Globus pallidus (tissue), 1 donor: ENCODE measurements around the gene TTC28.

Experiments
- DNase-seq: peaks from one replicate; pipeline ENCODE4 v3.0.0-alpha.2; 2015; ENCODE audit warnings: low spot score

The TTC28 gene

DNA sequence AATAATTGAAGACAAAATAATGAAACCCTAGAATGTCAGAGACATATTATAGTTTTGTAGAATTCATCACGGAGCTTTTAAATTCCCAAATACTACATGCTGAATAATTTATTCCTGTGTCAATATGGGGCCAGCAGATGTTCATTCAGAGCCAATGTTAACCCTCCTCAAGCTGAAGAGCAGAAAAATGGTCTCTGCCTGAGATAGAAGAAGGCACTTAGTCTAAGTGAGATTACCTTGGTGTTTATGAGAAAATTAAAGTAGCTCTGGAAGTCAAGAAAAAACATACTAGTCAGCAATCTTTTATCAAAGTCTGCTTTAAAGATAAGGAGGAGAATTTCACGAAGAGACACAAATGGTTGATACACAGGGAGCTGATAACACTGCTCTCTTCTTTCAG, 328.2 kb downstream of the TTC28 start:
- DNase-seq = no peak

DNA sequence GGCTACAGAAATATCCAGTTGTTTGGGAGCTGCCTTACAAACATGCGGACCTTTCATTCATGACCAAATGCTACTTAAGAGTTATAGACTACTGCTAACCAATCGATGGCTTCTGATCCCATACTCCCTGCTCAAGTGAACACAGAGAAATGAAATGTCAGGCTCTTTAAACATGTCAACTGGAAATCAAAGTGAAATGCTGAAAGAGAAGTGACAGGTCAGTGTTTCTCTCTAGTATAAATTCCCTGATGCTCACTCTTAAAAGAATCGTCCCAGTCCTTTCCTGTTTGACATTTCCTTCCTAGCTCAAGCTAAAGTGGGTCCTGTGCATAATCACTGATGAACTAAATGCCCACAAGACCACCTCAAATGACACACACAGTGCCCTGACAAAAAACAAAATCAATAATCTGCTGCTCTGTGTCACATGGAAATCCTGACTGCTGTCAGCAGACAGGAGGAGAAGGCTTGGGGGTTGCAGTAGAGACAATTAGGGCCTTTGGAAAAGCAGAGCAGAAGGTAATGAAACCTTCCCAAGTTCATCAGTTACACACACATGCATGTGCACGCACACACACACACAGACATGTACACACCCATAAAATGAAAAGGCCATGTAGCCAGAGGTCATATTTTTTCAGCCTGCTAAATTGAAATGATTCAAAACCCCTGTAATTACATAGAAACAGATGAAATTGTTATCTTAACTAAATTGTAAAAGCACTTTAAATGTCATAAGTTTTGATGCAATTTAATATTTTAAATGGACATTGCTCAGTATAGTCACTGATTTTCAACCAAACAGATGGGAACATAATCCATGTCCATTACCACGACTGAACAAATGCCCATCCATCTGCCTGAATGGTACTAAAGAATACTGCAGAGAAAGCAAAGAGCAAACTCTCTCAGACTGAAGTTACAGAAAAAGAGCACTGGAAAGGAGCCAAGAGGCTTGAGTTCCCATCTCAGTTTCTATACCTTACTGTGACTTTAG, 330.7 kb downstream of the TTC28 start:
- DNase-seq = no peak

DNA sequence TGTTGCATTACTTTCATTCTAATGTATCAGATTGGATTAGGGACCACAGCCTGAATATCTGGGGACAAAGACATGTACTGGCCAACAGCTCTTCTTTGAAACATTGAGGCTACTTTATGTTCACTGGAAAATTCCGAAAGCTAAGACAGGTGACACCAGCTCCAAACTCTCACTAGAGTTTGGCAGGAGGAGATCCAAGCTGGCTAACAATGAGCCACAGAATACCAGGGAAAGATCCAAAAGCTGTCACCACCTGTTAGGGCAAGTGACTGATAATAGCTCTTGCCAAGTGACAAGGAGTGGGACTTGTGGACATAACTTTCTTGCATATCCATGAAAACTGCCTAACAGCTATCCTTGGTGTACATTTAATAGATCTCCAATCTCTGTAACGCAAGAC, 333.3 kb downstream of the TTC28 start:
- no peak for DNase-seq

DNA sequence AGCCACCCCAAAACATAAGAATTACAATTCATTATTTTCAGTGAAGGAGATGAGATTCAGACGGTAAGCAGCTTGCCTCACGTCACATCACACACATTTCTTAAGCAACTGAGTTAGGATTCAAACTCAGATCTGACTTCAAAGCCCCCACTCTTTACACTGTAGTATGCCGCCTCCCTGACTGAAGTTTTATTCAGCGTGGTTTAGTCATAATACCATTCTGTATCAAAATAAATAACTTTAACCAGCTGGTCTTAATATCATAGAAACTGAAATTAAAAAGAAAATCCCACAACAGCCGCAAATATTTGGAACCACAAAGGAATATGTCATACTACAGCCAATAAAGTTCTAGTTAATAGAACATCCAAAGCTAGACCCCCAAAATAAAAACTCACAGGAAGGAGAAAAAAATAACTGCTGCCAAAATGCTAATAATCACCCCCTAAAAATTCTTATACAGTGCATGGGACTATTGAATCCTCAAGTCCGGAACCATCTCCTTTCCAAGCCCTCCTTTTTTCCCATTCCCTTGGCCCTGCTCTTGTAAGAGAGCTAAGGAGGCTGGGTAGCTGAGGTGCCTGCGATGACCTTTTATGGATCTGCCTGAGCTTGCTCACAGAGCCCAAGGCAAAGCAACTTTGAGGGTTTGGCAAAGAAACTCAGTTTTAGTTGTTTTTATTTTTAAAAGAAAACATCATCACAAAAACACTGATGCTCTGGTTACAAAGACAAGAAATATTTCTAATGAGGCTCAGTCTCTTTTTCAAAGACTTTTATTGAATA, 334.5 kb downstream of the TTC28 start:
- DNase-seq = no peak

DNA sequence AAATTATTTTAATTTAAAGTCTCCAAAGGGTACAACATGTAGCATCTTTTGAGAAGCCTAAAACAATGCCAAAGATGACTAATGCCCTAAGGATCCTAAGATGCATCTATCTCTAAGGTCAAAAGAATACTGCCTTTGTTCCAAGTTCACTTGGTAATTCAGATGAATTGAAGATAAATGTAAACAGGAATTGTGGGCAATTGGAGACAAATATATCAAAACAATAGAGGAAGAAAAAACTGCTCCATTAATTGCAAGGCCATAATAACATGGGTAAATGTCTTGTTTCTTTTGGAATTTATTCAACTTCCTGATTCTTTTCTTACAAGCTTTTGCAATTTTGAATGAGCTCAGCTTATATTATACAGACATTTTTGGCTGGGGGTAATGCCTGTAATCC, 338.6 kb downstream of the TTC28 start:
- DNase-seq = no peak

DNA sequence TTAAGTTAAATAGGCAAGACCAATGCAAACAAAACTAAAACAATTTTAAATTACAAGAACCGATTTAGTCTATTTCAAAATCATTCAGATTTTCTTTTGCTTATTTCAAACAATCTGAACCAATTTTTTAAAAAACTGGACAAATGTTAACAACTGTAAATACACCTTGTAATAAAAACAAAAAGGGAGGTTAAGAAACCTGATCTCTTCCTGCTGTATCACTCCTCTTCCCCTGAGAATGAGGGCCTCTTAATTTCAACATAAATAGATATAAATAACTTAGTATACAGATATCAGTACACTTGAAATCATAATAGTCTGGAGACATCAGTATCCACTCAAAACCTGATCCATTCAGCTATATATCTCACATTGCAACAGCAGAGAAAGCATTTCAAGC, 346.6 kb downstream of the TTC28 start:
- no peak for DNase-seq

DNA sequence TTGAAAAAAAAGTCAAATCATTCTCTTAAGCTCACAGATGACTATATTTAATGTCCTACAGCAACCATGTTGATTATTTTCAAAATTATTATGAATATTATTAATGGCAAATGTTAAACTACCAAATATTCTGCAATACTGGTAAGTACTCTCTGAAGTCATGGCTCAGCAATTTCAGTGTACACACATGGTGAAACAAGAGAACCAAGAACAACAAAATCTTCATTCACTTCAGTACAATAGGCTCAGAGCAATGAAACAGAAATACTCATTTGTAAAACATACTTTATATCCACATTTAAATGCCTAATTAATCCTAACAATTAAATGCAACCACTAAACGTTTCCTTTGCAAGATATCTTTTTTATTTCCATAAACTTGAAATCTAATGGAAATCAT, 347.2 kb downstream of the TTC28 start:
- peak; percentile 21 for DNase-seq

DNA sequence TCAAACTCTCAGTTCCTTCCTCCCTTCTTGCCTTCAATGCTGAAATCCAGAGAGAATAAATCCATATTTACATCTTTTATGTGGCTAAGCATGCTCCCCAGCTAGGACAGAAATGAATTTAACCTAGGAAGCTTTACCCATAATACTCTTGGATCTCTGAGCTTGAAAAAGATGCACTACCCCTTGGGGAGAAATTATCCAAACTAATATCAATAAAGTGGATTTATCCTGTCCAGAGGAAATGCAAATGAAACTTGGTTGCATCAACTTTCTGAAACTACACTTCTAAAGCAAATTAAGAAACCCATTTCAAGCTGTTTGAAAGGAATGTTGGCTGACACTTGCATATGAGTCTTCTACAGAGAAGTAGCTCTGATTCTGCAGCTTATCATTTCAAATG, 347.9 kb downstream of the TTC28 start:
- DNase-seq = no peak

DNA sequence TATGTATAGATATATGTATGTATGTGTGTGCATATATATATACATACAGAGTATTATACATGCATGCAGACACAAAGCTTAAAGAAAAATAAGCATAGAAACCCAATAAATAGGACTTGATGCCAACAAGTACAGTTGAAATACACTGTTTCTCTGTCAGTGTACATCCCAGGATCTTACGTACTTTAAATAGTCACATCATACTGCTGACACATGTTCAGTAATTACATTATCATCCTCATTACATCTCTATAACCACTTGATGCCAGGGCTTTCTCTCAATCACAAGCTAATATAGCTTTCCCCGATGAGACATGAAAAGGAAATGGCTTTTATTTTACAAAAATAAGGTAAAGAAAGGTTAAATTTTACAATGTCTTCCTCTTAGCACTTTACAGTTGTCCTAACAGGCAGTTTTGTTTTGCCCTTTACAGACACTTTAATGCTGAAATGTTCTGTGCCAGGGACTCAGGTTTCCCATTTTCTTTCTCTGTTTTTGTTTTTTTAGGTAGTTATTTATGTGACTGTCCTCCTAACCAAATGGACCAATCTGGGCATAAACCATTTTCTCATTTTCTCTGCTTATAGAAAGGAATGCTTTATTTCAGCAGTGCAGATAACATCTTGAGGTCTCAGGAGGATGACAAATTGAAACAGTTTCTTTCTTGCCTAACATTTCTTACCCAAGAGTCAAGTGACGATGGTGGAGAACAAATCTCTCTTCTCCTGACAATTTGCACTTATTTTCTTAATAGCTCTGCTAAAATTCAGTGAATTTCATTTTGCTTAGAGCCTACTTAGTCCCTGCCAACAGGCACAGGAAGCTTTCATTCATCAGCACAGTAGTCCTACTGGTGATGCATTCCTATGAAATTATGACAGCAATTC, 350.2 kb downstream of the TTC28 start:
- no peak for DNase-seq

DNA sequence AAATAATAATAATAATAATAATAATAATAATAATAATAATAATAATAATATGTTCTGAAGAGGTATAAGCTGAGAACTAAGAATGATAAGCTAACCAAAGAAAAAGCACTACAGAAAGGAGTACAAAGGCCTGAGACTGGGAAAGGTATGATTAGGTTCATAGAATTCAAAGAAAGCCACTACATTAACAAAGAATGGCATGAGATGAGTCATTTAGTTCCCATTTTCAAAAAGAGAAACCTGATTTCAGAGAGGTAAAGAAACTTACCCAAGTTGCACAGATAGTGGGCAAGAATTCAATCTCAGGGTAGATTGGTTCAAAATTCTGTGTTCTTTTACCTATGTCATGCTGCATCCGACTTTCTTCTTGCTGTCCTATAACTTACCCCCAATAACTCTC, 350.9 kb downstream of the TTC28 start:
- no peak for DNase-seq

DNA sequence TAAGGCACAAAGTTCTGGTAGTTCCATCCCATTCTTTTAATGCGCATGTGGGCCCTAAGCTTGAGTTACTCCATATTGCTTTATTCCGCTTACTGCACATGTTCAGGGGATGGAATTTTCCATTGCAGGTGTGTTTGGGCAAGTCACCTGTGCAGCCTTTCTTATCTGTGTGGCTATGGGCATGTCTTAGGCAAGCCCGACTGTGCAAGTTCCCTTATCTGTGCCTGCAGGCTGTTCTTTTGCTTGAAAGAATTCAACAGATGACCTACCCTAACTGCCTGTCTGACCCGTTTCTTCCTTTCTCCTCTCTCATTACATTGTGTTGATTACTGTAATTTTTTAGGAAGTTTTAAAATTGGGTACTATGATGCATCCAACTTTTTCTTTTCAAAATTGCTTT, 363.6 kb downstream of the TTC28 start:
- no peak for DNase-seq

DNA sequence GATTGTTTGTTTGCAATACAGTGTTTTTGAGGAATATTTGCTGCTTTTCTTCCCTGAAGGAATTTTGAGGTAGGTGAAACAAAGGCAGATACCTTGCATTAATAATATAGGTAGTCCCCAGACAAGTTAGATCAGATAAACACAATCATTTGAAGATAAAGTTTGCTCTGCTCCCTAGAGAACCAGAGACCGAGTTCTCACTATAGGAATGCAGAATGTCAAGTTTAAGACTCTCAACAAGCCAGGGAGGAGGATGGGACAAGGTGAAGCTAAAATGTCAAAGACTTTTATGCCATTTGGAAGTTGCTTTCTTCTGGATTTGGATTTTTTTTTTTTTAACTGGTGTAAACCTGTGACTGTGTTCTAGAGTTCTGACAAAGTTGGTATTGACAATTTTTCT, 364.7 kb downstream of the TTC28 start:
- no peak for DNase-seq

DNA sequence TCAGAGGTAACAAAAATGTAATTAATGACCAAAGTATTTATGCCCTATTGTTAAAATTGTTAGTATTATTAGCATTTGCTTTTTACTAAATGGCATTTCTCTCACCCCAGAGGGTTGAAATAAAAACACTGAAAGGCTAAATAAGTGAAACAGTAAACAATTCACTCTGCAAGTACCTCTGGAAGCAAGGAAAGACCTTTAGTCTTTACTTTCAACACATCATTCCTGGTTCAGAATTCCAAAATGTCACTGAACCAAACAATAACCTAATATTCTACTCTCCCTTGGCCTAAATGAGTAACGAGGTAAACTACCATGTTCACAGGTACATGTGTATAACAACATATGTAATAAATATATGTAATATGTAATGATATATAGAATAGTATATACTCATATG, 369.3 kb downstream of the TTC28 start:
- no peak for DNase-seq

DNA sequence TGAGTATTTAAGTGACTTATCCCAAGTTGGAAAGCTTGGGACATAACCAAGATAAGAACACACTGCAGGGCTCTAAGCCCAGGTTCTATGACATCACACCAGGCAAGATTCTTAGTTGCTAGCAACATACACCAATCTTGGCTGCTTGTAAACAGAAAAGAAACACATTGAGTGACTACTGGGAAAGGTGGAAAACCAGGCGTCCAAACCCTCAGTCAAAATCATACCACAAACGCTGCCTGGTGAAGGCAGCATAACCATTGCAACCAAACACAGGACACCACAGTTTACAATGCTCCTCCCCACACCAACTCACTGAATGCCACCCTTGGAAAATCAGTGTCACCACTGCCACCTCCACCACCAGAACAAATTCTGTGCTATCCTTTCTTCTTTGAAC, 379.9 kb downstream of the TTC28 start:
- DNase-seq = peak; percentile 47

DNA sequence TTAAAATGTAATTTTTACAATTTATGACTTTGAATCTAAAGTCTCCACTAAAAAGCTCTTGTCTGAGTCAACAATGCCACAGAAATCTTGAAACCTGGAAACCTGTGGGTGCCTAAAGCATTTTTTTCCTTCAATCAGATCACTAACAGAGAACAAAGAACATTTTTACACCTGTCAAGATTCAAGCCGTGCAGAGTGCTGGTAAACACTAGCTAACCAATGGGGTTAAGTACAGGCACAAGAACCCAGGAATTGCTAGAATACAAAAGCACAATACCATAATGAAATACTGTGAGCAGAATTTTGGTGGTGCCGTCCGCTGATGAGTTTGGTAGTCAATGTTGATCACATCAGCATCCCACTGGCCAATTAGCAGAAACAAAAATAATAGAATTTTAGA, 380.3 kb downstream of the TTC28 start:
- no peak for DNase-seq

DNA sequence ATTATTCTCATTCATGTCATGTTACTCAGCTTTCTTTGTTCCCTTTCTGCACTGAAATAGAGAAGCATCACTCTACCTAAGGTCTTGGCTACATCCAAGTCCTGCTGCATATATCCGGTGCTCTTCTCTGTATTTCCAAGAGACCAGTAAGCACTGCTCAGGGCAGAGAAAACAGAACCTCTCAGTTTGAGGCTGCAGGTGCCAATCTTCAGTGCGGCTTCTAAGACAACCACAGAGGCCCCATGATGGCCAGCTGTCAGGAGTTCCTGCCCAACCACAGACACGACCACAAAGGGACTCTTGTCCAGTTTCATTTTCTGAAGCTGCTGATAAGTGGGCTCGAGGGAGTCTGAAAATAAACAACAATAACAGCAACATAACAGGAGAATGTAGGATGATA, 382.1 kb downstream of the TTC28 start:
- peak; percentile 85 for DNase-seq

DNA sequence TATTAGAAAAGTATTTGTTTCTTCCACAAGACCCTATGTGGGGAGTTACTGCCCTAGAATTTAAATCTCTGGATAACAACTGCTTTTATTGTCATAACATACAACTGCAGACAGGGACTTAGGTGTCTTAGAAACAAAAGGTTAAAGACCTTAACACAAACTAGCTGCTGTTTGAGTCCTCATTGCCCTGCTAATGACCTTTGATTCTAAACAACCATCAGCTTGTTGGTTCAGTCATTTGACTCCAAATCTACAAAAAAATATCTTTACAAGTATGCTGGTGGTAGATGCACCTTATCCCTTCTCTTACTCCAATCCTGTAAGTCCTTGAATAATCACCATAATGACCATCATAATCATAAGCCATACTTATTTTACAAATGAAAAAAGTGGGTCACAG, 383.2 kb downstream of the TTC28 start:
- no peak for DNase-seq

DNA sequence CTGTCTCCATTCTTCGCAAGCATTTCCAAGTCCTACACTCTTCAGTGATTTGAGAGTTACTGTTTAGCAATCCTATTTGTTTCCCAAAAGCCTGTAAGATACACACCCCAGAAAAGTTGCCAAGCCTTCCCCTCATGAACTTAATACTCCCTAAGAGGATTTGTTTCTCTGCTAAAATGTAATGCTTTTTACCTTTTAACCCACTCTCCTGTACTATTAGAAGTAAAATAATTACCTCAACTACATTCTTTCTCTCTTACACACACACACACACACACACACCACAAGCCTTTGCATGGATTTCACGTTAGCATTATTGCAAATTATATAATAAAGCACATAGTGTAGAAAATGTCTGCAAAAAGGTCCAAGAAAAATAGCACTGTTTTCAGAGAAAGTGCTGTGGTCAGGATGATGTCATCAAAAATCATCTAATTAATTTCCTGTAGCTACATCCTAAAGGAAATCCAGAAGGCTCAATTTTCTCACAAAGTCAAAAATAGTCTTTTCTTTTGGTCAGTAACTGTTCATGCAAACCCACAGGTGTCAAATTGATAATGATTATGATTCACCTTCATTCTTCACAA, 396.5 kb downstream of the TTC28 start:
- DNase-seq = no peak

DNA sequence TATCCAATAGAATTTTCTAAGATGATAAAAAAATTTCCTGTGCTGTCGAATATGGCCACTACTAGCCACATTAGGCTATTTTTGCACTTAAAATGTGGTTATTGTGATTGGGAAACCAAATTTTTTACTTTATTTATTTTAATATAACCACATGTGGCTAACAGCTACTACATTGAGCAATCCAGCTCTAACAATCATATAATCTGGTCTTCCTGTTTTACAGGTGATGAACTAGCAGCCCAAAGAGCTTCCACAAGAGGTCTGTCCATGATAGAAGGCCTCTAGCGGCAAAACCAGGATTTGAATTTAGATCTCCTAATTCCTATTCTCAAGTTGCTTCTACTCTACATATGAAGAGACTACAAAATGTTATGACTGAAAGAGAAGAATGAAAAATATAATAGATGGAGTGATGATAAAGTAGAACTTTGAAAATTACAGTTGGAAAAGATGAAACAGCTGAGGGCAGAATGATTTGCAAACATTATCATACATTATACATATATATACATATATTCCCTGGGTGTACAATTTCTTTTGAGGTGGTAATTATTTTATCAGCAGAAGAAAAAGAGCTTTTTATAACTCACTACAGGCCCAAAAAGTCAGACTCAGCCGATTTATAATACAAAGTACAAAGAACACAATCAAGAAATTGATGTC, 397.1 kb downstream of the TTC28 start:
- DNase-seq = no peak

DNA sequence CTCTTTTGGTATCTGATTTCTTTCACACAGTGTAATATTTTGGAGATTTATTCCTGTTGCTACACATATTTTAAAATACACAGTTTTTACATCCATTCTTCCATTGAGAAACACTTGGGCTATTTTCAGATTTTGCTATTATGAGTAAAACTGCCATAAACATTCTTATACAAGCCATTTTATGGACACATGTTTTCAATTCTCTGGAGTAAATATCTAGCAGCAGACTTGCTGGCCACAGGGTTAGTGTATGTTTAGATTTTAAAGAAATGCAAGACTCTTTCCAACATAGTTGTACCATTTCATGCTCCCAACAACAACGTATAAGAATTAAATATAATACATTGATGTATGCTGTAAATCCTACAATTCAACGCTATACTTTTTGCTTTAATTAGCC, 399.8 kb downstream of the TTC28 start:
- no peak for DNase-seq

DNA sequence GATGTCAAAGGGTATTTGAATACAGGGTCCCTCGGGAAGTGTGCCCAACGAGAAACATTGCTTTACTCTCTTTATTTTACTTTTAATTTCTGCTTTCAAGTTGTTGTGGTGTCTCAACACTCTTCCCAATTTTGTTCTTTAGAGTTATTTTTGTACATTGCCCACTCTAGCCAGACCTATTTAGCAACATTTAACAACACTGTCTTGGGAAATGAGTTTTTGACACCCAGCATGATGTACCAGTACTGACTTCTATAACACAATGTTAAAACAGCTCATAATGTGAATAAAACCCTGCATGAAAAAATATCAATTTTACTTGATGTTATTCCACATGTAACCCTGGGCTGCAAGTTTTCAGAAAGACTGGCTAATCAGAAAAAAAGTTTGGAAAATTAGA, 410.4 kb downstream of the TTC28 start:
- no peak for DNase-seq
